Trophoblast cell (in vitro differentiated cells and primary cell): ENCODE results near the gene FLT1.
A peak's percentile ranks its signal among the peaks of the same experiment; 100 is the strongest.

Source experiments
- DNase-seq, 2 donors: peaks; one replicate each; pipeline ENCODE4 v3.0.0-alpha.2; 2016
- H2AFZ ChIP-seq: 2 replicates; pipeline ENCODE4 v1.6.1; 2013; ENCODE audit warnings: low read length, moderate library complexity, mild to moderate bottlenecking; ENCODE audit not compliant: insufficient read depth, poor library complexity
- H2AK5ac ChIP-seq: 2 replicates; pipeline ENCODE4 v1.6.1; 2013; ENCODE audit warnings: mild to moderate bottlenecking, low read length
- H2BK120ac ChIP-seq: 2 replicates; pipeline ENCODE4 v1.6.1; 2013; ENCODE audit warnings: low read length, mild to moderate bottlenecking, moderate library complexity; ENCODE audit not compliant: insufficient read depth, poor library complexity
- H2BK12ac ChIP-seq: 2 replicates; pipeline ENCODE4 v1.6.1; 2013; ENCODE audit warnings: mild to moderate bottlenecking, low read length, moderate library complexity
- H2BK5ac ChIP-seq: 2 replicates; pipeline ENCODE4 v1.6.1; 2013; ENCODE audit warnings: low read length, low read depth, moderate library complexity, mild to moderate bottlenecking; ENCODE audit not compliant: poor library complexity
- H3K14ac ChIP-seq: 2 replicates; pipeline ENCODE4 v1.6.1; 2013; ENCODE audit warnings: mild to moderate bottlenecking, low read length
- H3K18ac ChIP-seq: 2 replicates; pipeline ENCODE4 v1.6.1; 2013; ENCODE audit warnings: mild to moderate bottlenecking, low read length
- H3K23ac ChIP-seq: 2 replicates; pipeline ENCODE4 v1.6.1; 2013; ENCODE audit warnings: low read length
- H3K27ac ChIP-seq: 2 replicates; pipeline ENCODE4 v1.5.1; 2013; ENCODE audit warnings: low read depth, mild to moderate bottlenecking, inconsistent platforms, low read length, moderate library complexity
- H3K27me3 ChIP-seq: 2 replicates; pipeline ENCODE4 v1.6.1; 2013; ENCODE audit warnings: inconsistent platforms, mild to moderate bottlenecking, low read length, moderate library complexity; ENCODE audit not compliant: insufficient read depth
- H3K36me3 ChIP-seq, 2 experiments: 1 replicate in 1 of 2; 2 replicates in 1 of 2; pipeline ENCODE4 v1.6.1; 2013; ENCODE audit warnings: low read length in 2 of 2, mild to moderate bottlenecking in 2 of 2, moderate library complexity in 1 of 2; ENCODE audit not compliant: insufficient read depth in 2 of 2, control insufficient read depth in 1 of 2
- H3K4ac ChIP-seq: 2 replicates; pipeline ENCODE4 v1.6.1; 2013; ENCODE audit warnings: low read depth, mild to moderate bottlenecking, low read length, moderate library complexity
- H3K4me1 ChIP-seq, 2 experiments: 1 replicate in 1 of 2; 2 replicates in 1 of 2; pipeline ENCODE4 v1.6.1; 2013; ENCODE audit warnings: low read length in 2 of 2, mild to moderate bottlenecking in 2 of 2, moderate library complexity in 1 of 2; ENCODE audit not compliant: insufficient read depth in 2 of 2, control insufficient read depth in 1 of 2
- H3K4me2 ChIP-seq: 2 replicates; pipeline ENCODE4 v1.6.1; 2013; ENCODE audit warnings: inconsistent platforms, mild to moderate bottlenecking, low read length, moderate library complexity
- H3K4me3 ChIP-seq: 2 replicates; pipeline ENCODE4 v1.5.1; 2013; ENCODE audit warnings: mild to moderate bottlenecking, low read depth, low read length, inconsistent platforms
- H3K79me1 ChIP-seq: one replicate; pipeline ENCODE4 v1.6.1; 2013; ENCODE audit warnings: low read length
- H3K79me2 ChIP-seq: 2 replicates; pipeline ENCODE4 v1.6.1; 2013; ENCODE audit warnings: low read length, mild to moderate bottlenecking; ENCODE audit not compliant: control insufficient read depth, insufficient read depth, poor library complexity
- H3K9ac ChIP-seq: 2 replicates; pipeline ENCODE4 v1.6.1; 2013; ENCODE audit warnings: mild to moderate bottlenecking, low read length
- H3K9me3 ChIP-seq: 2 replicates; pipeline ENCODE4 v1.6.1; 2013; ENCODE audit warnings: low read depth, mild to moderate bottlenecking, control low read depth, inconsistent platforms, low read length; ENCODE audit not compliant: insufficient read depth
- H4K12ac ChIP-seq: 2 replicates; pipeline ENCODE4 v1.6.1; 2013; ENCODE audit warnings: low read depth, mild to moderate bottlenecking, low read length, moderate library complexity
- H4K8ac ChIP-seq: 2 replicates; pipeline ENCODE4 v1.6.1; 2013; ENCODE audit warnings: low read depth, mild to moderate bottlenecking, low read length, moderate library complexity
- H4K91ac ChIP-seq: one replicate; pipeline ENCODE4 v1.6.1; 2013; ENCODE audit warnings: low read depth, mild to moderate bottlenecking, low read length, moderate library complexity
- WGBS: extraction: QIAGEN DNeasy Blood & Tissue Kit; methylation state at CpG from one replicate; pipeline ENCODE4 v1.1.7; 2013; ENCODE audit warnings: missing lambda C conversion rate; ENCODE audit not compliant: insufficient read length, insufficient coverage; ENCODE audit errors: extremely low coverage; 5-methylcytosine and 5-hydroxymethylcytosine counted together

Gene FLT1

GRCh38 chr13:28355046-28355821 lies 139.7 kb downstream of the FLT1 start:
- WGBS: no CpG with 5 or more reads among the region's 14 CpGs

GRCh38 chr13:28353679-28354078 lies 141.2 kb downstream of the FLT1 start:
- no peak overlapping the region for H3K4me2 ChIP-seq
- no peak overlapping the region for H3K27ac ChIP-seq
- H2AFZ ChIP-seq: no peak overlapping the region
- H3K79me1 ChIP-seq: peaks cover 18% of the 10 kb centered on the region
- H3K36me3 ChIP-seq: no peaks in the 10 kb centered on the region
- no peak overlapping the region for H2BK12ac ChIP-seq
- no peak overlapping the region for H3K23ac ChIP-seq
- no peak overlapping the region for H2BK120ac ChIP-seq
- H3K18ac ChIP-seq: no peak overlapping the region
- no peak overlapping the region for H3K4me3 ChIP-seq
- WGBS: no CpG with 5 or more reads among the region's 4 CpGs
- H3K27me3 ChIP-seq: no peaks in the 10 kb centered on the region
- no peak for DNase-seq
- no peak overlapping the region for H3K4ac ChIP-seq
- H2BK5ac ChIP-seq: no peak overlapping the region
- no peak overlapping the region for H4K12ac ChIP-seq
- H4K91ac ChIP-seq: no peak overlapping the region
- no peak overlapping the region for H2AK5ac ChIP-seq
- H3K79me2 ChIP-seq: no peaks in the 10 kb centered on the region
- H3K9ac ChIP-seq: no peak overlapping the region
- no peak overlapping the region for H4K8ac ChIP-seq
- peaks cover 15 to 29% of the 10 kb centered on the region in 2 experiments for H3K4me1 ChIP-seq
- H3K9me3 ChIP-seq: no peaks in the 10 kb centered on the region
- no peak overlapping the region for H3K14ac ChIP-seq

More at GRCh38 chr13:28355046-28355821, 139.7 kb downstream of the FLT1 start:
- Histone ChIP-seq H3K9me3 (no peaks in the 10 kb centered on the region), H3K27me3 (no peaks in the 10 kb centered on the region), H3K79me2 (no peaks in the 10 kb centered on the region), H3K4me1 (peaks cover 11 to 18% of the 10 kb centered on the region in 2 experiments), H4K91ac (peak overlapping the region; percentile 15), H4K12ac (no peak overlapping the region), H4K8ac (no peak overlapping the region), H3K4me2 (no peak overlapping the region), H2AK5ac (no peak overlapping the region), H2BK5ac (no peak overlapping the region), H2BK120ac (peak overlapping the region; percentile 5), H3K9ac (no peak overlapping the region), H3K14ac (no peak overlapping the region), H3K23ac (no peak overlapping the region), H3K18ac (no peak overlapping the region), H3K36me3 (no peaks in the 10 kb centered on the region), H3K27ac (peak overlapping the region; percentile 44), H3K79me1 (peaks cover 11% of the 10 kb centered on the region), H3K4ac (no peak overlapping the region), H2AFZ (no peak overlapping the region), H2BK12ac (peak overlapping the region; percentile 51), H3K4me3 (no peak overlapping the region)
- DNase-seq: peak; percentile 69 to 76

- Histone ChIP-seq H3K4me3 (no peak overlapping the region), H4K8ac (peak overlapping the region; percentile 1), H4K91ac (peak overlapping the region; percentile 52), H2BK120ac (peak overlapping the region; percentile 72), H4K12ac (no peak overlapping the region), H3K18ac (peak overlapping the region; percentile 26), H3K79me1 (peaks cover 21% of the 10 kb centered on the region), H3K23ac (no peak overlapping the region), H3K9ac (no peak overlapping the region), H3K14ac (peak overlapping the region; percentile 28), H3K36me3 (no peaks in the 10 kb centered on the region), H3K79me2 (no peaks in the 10 kb centered on the region), H3K27ac (peak overlapping the region; percentile 39), H2BK12ac (peak overlapping the region; percentile 67), H2BK5ac (peak overlapping the region; percentile 12), H3K4me1 (peaks cover 12 to 21% of the 10 kb centered on the region in 2 experiments), H3K4me2 (no peak overlapping the region), H2AFZ (no peak overlapping the region), H3K9me3 (no peaks in the 10 kb centered on the region), H3K27me3 (no peaks in the 10 kb centered on the region), H3K4ac (no peak overlapping the region), H2AK5ac (no peak overlapping the region)
- DNase-seq: no peak
- no CpG with 5 or more reads among the region's 8 CpGs for WGBS
Observed at GRCh38 chr13:28349907-28350654, 144.8 kb downstream of the FLT1 start.

DNA sequence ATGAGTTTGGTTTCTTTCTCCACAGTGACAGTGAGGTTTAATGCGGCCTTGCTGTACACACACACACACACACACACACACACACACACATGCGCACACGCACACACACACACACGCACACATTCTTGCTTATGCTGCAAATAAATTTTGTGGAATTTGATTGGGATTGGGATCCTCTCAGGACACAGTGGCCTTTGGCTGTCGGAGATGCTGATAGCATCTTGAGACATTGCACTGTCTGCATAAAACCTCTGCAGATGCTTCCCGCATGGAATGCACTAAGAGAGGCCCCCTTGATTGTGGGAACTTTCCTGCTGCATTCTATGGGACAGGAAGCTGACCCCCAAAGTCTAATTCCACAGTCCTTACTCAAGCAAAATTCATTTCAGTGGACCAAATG lies 145.6 kb downstream of the FLT1 start:
- no peak overlapping the region for H3K4me3 ChIP-seq
- no peaks in the 10 kb centered on the region for H3K9me3 ChIP-seq
- H3K79me1 ChIP-seq: peaks cover 21% of the 10 kb centered on the region
- H4K8ac ChIP-seq: no peak overlapping the region
- peak overlapping the region; percentile 39 for H3K27ac ChIP-seq
- WGBS: no CpG with 5 or more reads among the region's 6 CpGs
- H2BK120ac ChIP-seq: no peak overlapping the region
- no peak overlapping the region for H3K18ac ChIP-seq
- H3K4me1 ChIP-seq: peaks cover 12 to 22% of the 10 kb centered on the region in 2 experiments
- no peak overlapping the region for H3K23ac ChIP-seq
- H4K12ac ChIP-seq: no peak overlapping the region
- no peak overlapping the region for H2AFZ ChIP-seq
- H4K91ac ChIP-seq: no peak overlapping the region
- no peak overlapping the region for H3K9ac ChIP-seq
- H3K14ac ChIP-seq: no peak overlapping the region
- no peak overlapping the region for H2BK5ac ChIP-seq
- no peaks in the 10 kb centered on the region for H3K36me3 ChIP-seq
- H3K4me2 ChIP-seq: peak overlapping the region; percentile 28
- H3K27me3 ChIP-seq: no peaks in the 10 kb centered on the region
- H3K79me2 ChIP-seq: no peaks in the 10 kb centered on the region
- no peak overlapping the region for H3K4ac ChIP-seq
- no peak overlapping the region for H2BK12ac ChIP-seq
- H2AK5ac ChIP-seq: no peak overlapping the region
- no peak for DNase-seq
